Posterior vena cava (tissue), 2 donors: ENCODE results near the gene DHRSX. TPM values are rescaled to one million over a fixed set of nuclear protein-coding genes. Genes with fewer than 3 reads are reported as not detected.
"Not testable (repeated sequence)": the region's sequence is repeated elsewhere in the genome, so short reads cannot be mapped to it uniquely, and the experiment has no call there.

Experiments used
- DNase-seq: peaks from one replicate; pipeline ENCODE4 v3.0.0-alpha.2; 2020; ENCODE audit warnings: low spot score
- intact Hi-C, 2 donors: fragments of 100-400 bp; cut with DNase I; formaldehyde crosslinking; loops; one replicate each; pipeline versions ENCODE4 v1.14.1 to v1.14.2; 2022 to 2023
- total RNA-seq, 2 donors: library from RNA; stranded (reverse); fragmentation: NEBNext Ultra II Directional; extraction: Animal tissue kit (Norgen Biotek cat#: 25700); gene quantifications; one replicate each; pipeline ENCODE4 v1.2.1, GENCODE V29; 2021
- donor health status: DM: yes; HTN: yes; CAD: no.
- donor health status: DM: yes; HTN: yes; CAD: no.

Gene DHRSX
- total RNA-seq, 2 donors from 2014 or later, result 16.0 to 18.9 TPM

DNA sequence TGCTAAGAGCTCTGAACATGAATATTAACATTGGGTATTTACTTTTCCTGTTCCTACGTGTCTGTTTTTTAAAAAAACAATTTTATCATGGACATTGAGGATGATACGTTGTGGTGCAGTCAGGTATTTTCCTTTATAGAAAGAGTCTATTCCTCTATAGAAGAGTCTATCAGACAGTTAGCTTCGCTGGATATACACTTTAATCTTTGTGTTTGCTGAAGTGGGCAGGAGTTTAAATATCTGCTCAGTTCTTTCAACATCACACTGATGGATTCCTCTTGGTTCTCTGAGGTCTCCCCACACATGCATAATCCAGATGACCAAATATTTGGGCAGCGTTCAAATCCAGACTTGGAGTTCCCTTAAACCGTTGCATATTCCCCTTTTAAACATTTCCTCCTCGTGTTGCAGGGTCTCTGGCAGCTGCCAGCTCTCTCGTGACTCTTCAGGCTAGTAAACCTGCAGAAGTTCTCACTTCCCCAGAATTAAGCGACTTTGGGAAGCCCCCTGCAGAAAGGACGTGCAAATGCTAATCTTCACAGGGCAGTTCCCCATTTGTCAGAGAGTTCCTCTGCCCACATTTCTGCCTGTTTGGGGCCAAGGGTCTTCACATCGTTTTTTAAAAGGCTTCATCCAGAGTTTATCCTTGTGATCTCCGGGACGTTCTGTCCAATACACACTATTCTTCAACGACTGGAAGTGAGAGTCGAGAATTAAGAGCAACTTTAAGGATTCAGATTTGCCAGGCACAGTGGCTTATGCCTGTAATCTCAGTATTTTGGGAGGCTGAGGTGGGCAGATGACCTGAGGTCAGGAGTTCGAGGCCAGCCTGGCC is 20.5 kb upstream of the DHRSX start:
- peak; percentile 65 for DNase-seq

DNA sequence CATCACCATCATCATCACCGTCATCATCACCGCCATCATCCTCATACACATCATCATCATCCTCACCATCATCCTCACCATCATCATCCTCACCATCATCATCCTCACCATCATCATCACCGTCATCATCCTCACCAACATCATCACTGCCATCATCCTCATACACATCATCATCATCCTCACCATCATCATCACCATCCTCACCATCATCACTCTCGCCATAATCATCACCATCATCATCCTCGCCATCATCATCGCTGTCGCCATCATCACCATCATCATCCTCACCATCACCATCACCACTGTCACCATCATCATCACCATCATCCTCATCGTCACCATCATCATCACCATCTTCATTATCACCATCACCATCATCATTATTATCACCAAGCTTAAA is 19.8 kb upstream of the DHRSX start:
- DNase-seq, result no peak
- intact Hi-C loops, result no loop called here

More for the DNA sequence above, 20.5 kb upstream of the DHRSX start:
- intact Hi-C loops, result no loop called here

DNA sequence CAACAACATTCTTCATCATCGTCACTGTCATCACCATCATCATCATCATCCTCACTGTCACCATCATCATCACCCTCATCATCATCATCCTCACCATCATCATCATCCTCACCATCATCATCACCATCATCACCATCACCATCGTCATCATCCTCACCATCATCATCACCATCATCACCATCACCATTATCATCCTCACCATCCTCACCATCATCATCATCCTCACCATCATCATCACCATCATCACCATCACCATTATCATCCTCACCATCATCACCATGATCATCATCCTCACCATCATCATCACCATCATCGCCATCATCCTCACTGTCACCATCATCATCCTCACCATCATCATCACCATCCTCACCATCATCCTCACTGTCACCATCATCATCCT is 18.9 kb upstream of the DHRSX start:
- not testable (repeated sequence) for DNase-seq

DNA sequence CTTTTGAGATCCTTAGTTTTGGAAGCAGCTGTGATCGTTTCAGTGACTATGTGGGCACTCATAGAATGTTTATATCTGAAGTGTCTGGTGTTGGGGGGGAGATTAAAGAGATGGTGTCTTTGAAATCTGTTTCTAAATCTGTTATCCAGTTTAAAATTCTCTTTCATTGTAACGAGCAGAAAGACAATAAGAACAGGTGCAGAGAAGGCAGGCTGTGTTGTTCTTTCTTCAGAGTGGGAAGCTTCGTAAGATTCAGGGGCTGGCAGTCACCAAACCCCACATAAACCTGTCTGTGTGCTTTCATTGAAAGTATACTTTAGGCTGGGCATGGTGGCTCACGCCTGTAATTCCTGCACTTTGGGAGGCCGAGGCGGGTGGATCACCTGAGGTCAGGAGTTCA is 16.3 kb upstream of the DHRSX start:
- intact Hi-C loops, result no loop called here
- DNase-seq, result peak; percentile 24

More for the DNA sequence above, 18.9 kb upstream of the DHRSX start:
- intact Hi-C loops, result not testable (repeated sequence)

DNA sequence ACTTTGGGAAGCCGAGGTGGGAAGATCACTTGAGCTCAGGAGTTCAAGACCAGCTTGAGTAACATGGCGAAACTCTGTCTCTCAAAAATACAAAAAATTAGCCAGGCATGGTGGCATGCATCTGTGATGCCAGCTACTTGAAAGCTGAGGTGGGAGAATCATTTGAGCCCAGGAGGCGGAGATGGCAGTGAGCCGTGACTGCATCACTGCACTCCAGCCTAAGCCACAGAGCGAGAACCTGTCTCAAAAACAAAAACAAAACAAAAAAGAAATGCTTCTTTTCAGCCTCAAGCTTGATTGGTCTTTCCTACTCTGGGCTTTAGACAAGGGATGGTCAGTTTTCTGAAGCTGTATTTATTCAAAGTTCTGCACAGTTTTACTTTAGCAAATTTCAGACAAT is 15.8 kb upstream of the DHRSX start:
- intact Hi-C loops, result no loop called here
- DNase-seq, result peak; percentile 17

DNA sequence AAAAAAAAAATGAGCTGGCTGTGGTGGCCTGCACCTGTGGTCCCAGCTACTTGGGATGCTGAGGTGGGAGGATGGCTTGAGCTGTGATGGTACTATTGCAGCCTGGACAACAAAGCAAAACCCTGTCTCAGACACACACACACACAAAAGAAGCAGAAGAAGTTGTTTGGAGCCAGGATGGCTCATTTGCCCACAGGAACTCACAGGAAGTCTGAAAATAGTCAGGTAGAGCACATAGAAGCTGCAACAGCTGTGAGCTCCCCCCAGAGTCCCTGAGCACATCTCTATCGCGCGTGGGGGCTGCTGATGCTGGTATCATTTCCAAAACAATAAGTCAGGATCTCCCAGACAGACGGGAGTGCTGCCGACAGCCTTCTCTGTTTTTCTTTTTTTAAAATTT is 13.4 kb upstream of the DHRSX start:
- intact Hi-C loops, result no loop called here
- DNase-seq, result peak; percentile 13

DNA sequence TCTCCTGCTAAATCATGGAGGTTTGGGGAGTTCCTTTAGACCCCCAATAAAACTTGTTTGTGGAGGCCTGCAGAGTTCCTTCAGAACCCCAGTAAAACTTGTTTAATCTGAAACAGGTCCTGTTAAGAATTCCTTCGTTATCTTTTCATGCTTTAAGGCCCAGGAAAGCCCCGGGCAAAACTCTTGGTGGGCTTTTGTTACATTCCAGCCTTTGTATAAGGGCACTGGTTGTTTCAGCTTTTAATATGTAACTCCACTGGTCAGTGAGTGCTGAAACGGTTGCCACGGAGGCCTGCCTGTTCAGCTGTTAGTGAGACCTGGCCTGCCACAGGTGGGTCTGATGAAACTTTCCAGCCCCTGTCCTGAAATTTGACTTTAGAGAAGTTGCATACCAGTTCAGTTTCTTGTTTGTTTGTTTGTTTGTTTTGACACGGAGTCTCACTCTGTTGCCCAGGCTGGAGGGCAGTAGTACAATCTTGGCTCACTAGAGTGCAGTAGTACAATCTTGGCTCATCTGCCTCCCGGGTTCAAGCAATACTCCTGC is 12.4 kb upstream of the DHRSX start:
- peak; percentile 11 for DNase-seq
- intact Hi-C loops, result no loop called here

DNA sequence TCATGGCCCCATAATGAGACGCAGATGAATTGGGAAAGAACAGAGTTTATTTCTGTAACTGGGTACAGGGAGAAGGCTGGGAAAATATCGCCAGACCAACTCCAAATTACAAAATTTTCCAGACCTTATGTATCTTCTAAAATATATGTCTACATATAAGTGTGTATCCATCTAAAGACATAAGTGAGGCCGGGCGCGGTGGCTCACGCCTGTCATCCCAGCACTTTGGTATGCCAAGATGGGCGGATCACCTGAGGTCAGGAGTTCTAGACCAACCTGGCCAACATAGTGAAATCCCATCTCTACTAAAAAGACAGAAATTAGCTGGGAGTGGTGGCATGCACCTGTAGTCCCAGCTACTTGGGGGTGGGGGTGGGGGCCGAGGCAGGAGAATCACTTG is 11.7 kb upstream of the DHRSX start:
- peak; percentile 53 for DNase-seq
- intact Hi-C loops, result no loop called here

DNA sequence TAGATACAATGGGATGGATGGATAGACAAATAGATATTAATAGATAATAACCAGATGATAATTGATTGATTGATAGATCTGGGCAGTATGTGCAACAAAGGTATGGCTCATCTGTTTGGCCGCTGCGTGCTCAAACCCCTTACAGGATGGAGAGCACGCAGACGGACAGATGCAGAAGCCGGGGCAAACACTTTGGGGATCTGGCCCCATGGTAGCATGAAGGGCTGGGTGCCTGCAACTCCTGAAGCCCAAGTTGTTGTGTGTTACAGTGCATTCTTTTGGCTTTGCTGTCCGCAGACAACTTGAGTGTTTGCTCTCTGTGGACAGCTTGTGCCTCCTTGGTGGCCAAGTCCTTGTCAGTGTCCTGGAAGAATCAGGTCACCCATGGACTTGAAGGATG is 10.6 kb upstream of the DHRSX start:
- no peak for DNase-seq
- intact Hi-C loops, result no loop called here

DNA sequence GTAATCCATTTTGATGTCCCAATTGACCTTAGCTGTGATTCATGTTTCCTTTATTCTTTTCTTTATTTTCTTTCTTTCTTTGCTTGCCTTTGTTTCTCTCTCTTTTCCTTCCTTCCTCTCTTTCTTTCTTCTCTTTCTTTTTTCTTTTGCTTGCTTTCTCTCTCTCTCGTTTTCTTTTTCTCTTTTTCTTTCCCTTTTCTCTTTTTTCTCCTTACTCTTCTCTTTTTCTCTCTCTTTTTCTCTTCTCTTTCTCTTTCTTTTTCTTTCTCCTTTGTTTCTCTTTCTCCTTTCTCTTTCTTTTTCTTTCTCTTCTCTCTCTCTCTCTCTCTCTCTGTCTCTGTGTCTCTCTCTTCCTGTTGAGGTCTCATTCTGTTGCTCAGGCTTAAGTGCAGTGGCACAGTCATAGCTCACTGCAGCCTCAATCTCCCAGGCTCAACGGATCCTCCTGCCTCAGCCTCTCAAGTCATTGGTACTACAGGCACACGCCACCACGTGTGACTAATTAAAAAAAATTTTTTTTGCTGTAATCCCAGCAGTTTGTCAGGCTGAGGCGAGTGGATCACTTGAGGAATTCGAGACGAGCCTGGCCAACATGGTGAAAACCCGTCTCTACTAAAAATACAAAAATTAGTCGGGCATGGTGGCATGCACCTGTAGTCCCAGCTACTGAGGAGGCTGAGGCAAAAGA is 8.0 kb upstream of the DHRSX start:
- DNase-seq, result peak; percentile 14
- intact Hi-C loops, result no loop called here

DNA sequence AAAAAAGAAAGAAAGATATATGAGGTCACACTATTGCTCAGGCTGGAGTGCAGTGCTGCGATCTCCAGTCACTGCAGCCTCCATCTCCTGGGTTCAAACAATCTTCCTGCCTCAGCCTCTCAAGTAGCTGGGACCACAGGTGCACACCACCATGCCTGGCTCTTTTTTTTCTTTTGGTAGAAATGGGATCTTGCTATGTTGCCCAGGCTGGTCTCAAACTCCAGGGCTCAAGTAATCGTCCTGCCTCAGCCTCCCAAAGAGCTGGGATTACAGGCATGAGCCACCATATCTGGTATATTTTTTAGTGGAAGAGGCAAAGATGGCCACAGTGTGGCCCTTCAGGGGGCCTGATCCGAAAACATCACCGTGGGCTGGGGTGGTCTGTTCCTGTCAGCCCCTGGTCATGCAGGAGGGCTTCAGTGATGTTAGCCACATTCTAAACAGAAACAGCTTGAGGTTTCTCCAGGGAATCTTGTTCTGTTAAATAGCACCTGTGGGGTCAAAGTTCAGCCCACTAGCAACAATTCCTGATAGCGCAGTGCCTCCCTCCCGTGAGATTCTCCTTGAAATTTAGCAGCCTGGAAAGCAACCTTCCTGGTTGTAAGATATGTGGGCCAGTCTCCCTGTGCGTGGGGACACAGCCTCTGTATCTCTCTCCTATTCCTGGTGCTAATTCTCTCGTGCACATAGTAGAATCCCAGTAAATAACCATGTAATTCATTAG is 7.3 kb upstream of the DHRSX start:
- DNase-seq, result peak; percentile 5
- intact Hi-C loops, result no loop called here

DNA sequence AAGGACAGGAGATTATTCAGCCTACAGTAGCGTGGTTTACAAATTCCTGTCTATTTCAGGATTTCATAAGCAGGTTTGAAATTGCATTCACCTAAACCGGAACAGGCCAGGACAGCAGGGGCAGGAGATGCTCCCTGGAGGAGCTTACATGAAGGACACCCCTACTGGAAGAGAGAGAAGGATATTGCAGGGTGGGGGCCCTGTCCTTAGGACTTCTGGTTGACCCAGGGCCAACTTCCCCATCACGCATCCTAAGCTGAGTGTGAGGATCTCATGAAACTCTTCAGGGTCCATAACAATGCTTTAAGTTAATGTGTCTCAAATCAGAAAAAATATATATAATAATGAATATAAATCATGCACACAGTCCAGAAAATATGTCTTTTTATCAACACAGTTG is 6.4 kb upstream of the DHRSX start:
- DNase-seq, result peak; percentile 53
- intact Hi-C loops, result no loop called here

DNA sequence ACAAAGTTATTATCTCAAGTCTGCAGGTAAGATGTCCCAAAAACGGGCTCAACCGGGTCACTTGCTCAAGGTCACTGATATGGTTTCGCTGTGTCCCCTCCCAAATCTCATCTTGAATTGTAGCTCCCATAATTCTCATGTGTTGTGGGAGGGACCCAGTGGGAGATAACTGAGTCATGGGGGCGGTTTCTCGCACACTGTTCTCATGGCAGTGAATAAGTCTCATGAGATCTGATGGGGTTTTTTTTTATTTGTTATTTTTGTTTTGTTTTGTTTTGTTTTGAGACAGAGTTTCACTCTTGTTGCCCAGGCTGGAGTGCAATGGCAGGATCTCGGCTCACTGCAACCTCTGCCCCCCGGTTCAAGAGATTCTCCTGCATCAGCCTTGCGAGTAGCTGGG is 4.6 kb upstream of the DHRSX start:
- intact Hi-C loops, DNase-seq: not testable (repeated sequence)

DNA sequence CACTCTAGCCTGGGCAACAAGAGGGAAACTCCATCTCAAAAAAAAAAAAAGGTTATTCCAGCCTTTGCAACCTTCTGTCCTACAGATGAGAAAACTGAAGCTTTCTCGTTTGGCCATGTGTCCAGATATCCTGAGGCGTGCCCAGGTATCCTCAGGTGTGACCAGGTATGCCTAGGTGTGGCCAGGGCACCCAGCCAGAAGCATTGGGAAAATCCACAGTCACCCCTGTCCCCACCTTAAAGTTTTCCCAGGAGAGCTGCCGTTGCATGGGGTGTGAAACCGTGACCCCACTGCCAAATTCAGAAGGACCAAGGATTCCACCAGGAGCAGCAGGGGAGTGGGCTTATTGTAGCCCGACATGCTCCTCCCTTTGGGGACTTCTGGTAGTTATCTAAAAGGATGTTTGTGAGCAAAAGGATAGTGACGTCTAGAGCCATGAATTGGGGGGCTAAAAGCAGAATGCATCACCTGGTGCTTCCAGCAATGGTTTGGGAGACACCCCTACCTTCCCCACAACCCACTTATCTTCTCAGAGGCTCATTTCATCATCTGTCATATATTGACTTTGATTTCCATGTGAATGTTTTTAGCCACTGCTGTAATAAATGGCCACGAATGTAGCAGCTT is 4.0 kb upstream of the DHRSX start:
- intact Hi-C loops, result no loop called here

DNA sequence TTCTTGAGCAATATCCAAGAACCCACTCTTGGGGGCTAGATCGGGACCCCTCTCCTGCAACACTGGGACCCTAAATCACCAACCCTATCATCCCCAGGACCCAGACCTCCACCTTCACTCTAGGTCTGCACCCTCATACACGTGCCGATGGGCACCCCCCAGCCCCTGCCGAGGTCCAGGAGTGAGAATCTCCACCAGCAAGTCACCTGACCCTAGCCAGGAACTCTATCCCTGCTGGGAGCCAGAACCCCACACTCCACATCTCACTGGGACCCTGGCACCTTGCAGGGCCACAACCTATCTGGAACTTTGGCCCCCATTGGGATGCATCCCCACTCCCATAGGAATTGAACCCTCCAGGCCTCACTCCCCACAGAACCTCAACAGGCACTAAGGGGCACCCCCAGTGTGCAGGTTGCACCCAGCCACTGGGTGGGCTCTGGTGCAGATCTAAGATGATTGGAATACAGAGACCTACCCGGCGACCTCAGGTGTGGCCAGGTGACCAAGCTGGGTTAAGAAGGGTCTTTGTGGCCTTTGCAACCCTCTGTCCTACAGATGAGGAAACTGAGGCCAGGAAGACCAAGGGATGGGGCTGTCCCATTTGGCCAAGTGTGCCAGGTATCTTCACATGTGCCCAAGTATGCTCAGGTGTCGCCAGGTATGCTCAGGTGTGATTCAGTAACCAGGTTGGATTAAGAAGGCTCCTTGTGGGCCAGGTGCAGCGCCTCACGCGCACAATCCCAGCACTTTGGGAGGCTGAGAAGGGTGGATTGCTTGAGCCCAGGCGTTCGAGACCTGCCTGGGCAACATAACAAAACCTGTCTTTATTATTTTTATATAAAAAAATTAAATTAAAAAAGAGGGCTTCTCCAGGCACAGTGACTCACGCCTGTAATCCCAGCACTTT is 3.1 kb upstream of the DHRSX start:
- peak; percentile 53 for DNase-seq
- intact Hi-C loops, result no loop called here

More for the DNA sequence above, 4.0 kb upstream of the DHRSX start:
- peak; percentile 29 for DNase-seq

DNA sequence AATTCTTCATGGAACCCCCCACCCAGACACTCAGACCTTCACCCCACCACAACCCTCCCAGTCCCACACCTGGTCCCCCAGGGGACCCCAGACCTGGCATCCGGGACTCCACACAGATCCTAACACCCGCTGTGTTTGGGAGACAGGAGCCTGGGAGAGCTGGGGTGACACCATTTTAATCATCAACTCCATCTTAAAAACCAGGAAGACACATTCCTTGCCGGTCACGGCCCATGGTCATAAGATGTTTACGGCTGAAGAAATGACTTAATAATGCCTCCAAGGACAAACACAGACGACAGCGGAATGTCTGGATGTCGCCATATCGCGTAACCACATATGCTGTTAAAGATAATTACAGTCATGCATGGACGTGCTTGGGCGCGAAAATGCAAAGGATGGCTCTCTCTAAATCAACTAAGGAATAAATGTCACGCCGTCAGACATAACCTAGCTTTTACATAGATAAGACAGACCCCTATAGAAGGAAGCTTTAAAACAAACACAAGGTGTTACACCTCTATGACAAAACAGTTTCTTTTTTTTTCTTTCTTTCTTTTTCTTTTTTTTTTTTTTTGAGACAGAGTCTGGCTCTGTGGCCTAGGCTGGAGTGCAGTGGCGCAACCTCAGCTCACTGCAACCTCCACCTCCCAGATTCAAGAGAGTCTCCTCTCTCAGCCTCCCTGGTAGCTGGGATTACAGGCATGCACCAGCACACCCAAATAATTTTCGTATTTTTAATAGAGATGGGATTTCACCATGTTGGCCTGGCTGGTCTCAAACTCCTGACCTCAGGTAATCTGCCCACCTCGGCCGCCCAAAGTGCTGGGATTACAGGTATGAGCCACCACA is 2.1 kb upstream of the DHRSX start:
- DNase-seq, result peak; percentile 43
- intact Hi-C loops, result no loop called here

DNA sequence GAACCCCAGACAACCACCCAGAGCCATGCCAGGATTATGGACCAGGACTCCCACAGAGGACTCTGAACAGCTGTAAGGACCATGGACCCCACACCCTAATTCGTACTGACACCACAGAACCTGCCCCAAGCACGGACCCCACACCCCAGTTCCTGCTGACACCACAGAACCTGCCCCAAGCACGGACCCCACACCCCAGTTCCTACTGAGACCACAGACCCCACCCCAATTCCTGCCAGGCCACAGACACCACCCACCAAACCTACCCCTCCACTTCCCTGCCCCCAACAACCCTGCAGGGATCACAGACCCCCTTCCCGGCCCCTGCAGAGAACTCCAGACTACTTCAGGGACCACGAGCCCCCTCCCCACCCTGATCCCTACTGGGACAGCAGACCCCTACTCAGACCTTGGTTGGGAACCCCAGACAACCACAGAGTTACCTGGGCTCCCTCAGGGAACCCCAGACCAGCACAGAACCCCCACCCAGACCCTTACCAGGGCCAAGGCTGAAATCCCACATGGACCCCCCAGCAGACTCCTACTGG is 1.4 kb upstream of the DHRSX start:
- peak; percentile 29 for DNase-seq
- intact Hi-C loops, result no loop called here
